Activated naive CD4-positive, alpha-beta T cell (primary cell): ENCODE results near the gene RNLS.
"Not testable (repeated sequence)": the region's sequence is repeated elsewhere in the genome, so short reads cannot be mapped to it uniquely, and the experiment has no call there.

Experiments used
- DNase-seq, 4 experiments: peaks; one replicate each; lab custom pipeline; 2025; lab: John Stamatoyannopoulos, UW

Gene RNLS

GRCh38 chr10:88522715-88523114, 60.4 kb downstream of the RNLS start:
- no peak for DNase-seq

GRCh38 chr10:88521791-88522190, 61.3 kb downstream of the RNLS start:
- DNase-seq, result no peak

DNA sequence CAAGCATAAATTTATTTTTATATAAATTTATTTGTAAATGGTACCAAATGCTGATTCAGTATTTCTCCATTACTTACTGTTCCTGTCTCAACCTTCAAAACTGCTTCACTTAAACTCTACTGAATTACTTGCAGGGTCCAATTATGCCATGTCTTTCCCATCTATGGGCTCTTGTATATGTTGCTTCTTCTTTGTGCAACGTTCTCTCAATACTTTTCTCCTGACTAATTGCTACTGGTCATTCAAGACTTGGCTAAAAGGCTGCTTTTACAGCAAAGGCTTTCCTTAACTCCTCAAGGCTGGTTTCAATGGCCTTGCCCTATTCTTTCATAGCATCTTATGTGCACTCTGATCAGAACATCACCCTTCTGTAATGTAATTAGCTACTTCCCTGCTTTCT, 67.9 kb downstream of the RNLS start:
- no peak for DNase-seq

GRCh38 chr10:88512599-88512998, 70.5 kb downstream of the RNLS start:
- DNase-seq, result no peak

- DNase-seq, result no peak
Observed at GRCh38 chr10:88508796-88509195, 74.3 kb downstream of the RNLS start.

- DNase-seq, result no peak
Observed at GRCh38 chr10:88507826-88508453, 75.2 kb downstream of the RNLS start.

- no peak for DNase-seq
Observed at GRCh38 chr10:88507404-88507803, 75.7 kb downstream of the RNLS start.

DNA sequence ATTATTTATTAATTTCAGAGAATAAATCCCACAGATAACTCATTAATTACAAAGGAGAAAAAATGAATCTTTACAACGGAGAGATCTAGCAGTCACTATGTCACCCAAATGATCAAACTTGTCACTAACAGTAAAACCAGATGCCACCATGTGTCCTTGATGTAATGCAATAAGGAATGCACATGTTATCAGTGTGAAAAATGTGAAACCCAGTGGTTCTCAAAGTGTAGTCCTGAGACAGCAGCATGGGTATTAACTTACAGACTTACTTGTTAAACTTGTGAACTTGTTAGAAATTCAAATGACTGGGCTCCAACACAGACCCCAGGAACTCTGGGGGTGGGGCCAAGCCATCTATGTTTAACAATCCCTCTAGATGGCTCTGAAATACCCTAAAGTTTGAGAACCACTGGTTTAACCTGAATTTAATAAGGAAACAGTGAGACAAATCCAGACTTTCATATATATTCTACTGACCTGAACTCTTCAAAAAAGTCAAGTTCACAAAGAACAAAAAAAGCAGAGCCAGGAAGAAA, 77.4 kb downstream of the RNLS start:
- no peak for DNase-seq

GRCh38 chr10:88505265-88505664, 77.9 kb downstream of the RNLS start:
- no peak for DNase-seq

- no peak for DNase-seq
Observed at GRCh38 chr10:88500656-88501055, 82.5 kb downstream of the RNLS start.

- DNase-seq, result no peak
Observed at GRCh38 chr10:88499569-88500470, 83.3 kb downstream of the RNLS start.

DNA sequence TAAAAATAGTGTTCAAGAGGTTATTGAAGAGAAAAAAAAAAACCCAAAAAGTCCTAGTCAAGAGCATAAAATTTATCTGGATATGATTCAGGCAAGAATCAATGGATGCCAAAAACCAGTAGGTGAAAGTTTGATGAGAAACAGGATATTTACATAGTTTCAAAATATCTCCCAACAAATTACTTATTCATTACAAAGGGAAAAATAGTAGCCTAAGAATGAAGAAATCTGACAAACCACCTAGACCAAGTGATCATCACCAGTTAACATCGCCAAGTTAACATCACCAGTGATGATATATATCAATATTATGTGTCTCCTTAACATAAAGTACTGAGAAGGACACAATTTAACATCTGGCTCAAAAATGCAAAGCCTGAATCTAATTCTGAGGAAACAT, 85.2 kb downstream of the RNLS start:
- no peak for DNase-seq

- DNase-seq, result no peak
Observed at GRCh38 chr10:88494537-88494936, 88.6 kb downstream of the RNLS start.

GRCh38 chr10:88493691-88494483, 89.2 kb downstream of the RNLS start:
- no peak for DNase-seq

- no peak for DNase-seq
Observed at GRCh38 chr10:88491314-88491713, 91.8 kb downstream of the RNLS start.

GRCh38 chr10:88490231-88490980, 92.7 kb downstream of the RNLS start:
- DNase-seq, result no peak

GRCh38 chr10:88489107-88489506, 94.0 kb downstream of the RNLS start:
- no peak for DNase-seq

GRCh38 chr10:88486816-88487215, 96.3 kb downstream of the RNLS start:
- DNase-seq, result not testable (repeated sequence)

- no peak for DNase-seq
Observed at GRCh38 chr10:88482220-88482619, 100.9 kb downstream of the RNLS start.

DNA sequence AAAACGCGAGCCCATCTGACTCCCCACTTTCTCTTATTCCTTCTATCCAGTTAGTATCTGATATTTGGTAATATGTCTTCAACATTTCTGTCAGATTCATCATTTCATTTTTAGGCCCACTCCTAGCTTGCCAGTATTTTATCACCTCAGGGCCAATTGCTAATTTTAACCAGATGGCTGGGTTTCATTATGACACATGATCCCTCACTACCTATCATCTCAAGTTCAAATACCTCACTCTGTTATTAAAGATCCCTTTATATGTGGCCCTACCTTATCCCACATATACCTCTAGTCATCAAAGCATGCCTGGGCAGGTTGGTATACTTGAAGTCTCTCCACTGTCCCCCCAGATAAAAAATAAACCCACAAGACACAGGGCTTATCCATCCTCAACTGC, 104.9 kb downstream of the RNLS start:
- no peak for DNase-seq

- no peak for DNase-seq
Observed at GRCh38 chr10:88477343-88478085, 105.6 kb downstream of the RNLS start.
